22Rv1 (cell line): ENCODE results near the gene COBL.

Experiments used
- H3K27ac ChIP-seq: fragments of 450-650 bp; 2 replicates; pipeline ENCODE4 v1.5.1; 2017
- ZFX ChIP-seq: fragments of 450-650 bp; IDR thresholded peaks from 2 replicates; pipeline ENCODE4 v1.6.1; 2017; ENCODE audit warnings: antibody characterized with exemption, borderline replicate concordance
- TF ChIP-seq, protein P1 (sequence below): fragments of 450-650 bp; IDR thresholded peaks from 2 replicates; pipeline ENCODE4 v1.5.1; 2017; ENCODE audit warnings: mild to moderate bottlenecking

The COBL gene

DNA sequence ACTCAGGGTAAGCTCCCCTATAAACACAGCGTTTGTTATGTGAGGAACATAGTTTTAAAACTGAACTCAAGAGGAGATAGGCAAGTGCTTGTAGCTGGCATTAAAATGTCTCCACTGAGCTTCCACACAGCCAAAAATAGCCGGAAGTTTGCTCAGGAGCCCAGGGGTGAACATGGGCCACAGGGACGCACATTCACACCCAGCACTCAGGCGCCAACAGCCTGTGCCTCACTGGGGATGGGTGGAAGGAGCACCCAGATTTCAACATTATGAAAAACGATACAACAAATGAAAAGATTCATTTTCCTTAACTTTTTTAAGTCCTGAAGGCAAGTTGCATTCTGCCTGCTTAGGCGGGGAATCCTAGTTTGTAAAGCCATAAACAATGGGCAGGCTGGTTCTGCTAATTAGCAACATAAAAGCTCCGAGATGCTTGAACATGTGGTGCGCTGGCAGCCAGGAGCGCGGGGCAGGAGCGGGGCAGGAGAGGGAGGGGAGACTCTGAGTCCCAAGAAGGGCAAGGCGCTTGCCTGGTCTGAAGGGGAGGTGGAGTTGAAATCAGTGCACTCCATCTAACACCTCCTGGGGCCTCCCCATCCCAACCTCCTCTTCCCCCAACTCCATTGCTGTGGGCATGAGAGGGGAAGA is 235.9 kb downstream of the COBL start:
- no peak overlapping the region for H3K27ac ChIP-seq
- TF ChIP-seq, protein P1, sequence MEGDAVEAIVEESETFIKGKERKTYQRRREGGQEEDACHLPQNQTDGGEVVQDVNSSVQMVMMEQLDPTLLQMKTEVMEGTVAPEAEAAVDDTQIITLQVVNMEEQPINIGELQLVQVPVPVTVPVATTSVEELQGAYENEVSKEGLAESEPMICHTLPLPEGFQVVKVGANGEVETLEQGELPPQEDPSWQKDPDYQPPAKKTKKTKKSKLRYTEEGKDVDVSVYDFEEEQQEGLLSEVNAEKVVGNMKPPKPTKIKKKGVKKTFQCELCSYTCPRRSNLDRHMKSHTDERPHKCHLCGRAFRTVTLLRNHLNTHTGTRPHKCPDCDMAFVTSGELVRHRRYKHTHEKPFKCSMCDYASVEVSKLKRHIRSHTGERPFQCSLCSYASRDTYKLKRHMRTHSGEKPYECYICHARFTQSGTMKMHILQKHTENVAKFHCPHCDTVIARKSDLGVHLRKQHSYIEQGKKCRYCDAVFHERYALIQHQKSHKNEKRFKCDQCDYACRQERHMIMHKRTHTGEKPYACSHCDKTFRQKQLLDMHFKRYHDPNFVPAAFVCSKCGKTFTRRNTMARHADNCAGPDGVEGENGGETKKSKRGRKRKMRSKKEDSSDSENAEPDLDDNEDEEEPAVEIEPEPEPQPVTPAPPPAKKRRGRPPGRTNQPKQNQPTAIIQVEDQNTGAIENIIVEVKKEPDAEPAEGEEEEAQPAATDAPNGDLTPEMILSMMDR = no peak
- TF ChIP-seq ZFX = no peak

DNA sequence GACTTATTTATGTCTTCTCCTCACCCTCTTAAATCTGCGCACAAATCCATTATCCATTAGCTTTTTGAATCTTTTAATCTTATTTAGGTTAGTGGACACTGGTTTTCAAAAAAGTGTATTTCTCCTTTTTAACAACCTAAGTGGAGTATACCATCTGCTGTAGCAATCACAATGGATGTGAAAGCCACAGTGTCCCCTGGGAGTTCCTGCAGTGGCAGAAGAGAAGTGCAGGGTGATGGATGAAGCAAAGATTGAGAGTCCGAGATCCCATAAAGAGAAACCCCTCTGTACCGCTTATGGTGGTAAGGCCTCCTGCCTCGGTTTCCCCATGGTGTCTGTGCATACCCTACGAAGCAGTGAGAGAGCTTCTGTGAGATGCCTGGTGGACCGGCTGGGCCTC is 236.4 kb downstream of the COBL start:
- no peak for TF ChIP-seq ZFX
- TF ChIP-seq, protein P1 = no peak

DNA sequence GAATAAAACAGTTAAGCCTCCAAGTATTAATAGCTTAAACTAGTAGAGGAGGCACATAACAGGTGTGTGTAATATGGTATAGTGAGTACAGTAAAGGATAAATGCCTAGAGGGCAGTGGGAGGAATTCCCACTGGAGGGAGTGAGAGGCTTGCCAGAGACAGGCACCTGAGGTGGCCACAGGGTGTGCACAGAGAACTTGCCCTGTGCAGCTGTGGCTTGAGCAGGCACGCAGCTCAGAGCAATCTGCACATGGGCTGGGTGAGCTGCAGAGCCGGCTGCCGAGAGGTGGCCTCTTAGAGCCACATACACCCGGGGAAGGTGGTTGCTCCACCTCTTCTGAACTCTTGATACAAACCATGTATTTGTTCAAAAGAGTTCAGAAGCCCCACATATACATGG is 237.1 kb downstream of the COBL start:
- no peak overlapping the region for H3K27ac ChIP-seq
- TF ChIP-seq, protein P1 = no peak
- no peak for TF ChIP-seq ZFX

More for the DNA sequence above, 236.4 kb downstream of the COBL start:
- H3K27ac ChIP-seq = no peak overlapping the region

DNA sequence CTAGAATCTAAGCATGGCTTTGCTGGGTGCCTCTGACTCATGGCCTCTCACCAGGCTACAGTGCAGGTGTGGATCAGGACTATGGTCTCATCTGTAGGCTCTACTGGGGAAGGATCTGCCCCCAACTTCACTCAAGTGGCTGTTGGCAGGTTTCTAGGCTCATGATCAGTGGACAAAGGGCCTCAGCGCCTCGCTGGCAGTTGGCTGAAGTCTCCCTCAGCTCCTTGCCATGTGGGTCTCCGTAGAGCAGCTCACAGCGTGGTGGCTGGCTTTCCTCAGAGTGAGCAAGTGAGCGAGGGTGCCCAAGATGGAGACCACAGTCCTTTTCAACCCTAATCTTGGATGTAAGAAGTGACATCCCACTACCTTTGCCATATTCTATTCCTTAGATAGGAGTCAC is 238.0 kb downstream of the COBL start:
- H3K27ac ChIP-seq = no peak overlapping the region
- TF ChIP-seq, protein P1 = no peak
- no peak for TF ChIP-seq ZFX

DNA sequence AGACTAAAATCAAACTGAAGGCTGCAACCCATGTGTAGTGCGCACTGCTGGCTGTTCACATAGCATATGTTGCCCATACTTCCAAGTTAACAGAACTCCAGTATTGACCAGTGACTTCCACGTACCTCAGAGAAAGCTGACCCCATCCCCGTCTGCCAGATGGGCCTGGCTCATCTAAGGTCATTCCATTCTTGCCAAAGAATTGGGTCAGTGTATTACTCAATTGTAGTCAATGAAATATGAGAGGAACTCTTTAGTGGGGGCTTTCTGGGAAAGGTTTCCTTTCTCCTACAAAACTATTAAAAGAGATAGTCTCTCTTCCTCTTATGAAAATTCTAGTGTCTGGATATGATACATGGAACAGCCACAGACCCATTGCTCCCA is 238.6 kb downstream of the COBL start:
- no peak overlapping the region for H3K27ac ChIP-seq
- no peak for TF ChIP-seq ZFX
- TF ChIP-seq, protein P1 = no peak

DNA sequence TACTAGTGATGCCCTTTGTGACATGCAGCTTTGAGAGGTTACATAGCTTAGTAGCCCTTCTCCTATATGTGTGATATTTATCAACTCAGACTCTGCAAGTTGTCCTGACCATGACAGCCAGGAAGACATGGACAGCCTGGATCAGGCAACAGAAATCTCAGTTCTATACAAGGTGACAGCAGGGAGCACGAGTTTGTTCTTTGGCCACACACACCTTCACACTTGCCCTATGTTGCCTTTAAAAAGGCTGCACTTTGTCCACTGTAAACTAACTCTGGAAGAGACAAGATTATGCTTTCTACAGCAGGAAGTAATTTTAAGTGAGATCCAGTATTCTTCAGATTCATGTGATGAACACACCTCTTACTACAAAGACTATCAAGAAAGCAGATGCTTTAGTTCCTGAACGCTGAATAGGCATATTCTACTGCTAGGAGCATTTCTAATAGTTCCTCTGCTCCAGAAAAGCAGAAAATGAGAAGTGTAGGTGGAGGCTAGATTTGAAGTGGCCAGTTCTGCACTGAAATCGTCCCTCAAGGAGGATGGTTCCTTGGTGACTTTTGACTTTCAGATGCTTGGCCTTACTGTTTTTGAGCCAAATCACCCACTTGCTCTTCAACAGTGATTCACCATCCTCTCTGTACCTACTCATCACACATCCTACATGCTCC is 239.2 kb downstream of the COBL start:
- no peak overlapping the region for H3K27ac ChIP-seq
- TF ChIP-seq, protein P1 = no peak
- TF ChIP-seq ZFX = no peak
